Astrocyte of the spinal cord (primary cell): ENCODE results near the gene RNF40.

ENCODE experiments used
- DNase-seq: peaks from one replicate; pipeline ENCODE4 v3.0.0; 2011; ENCODE audit warnings: low read depth, low spot score
- H3K4me3 ChIP-seq: 2 replicates; pipeline ENCODE4 v1.5.1; 2011; ENCODE audit warnings: low read depth, mild to moderate bottlenecking, low read length, moderate library complexity
- in situ Hi-C: cut with HindIII; loops from 2 replicates; pipeline ENCODE4 v1.10.0; 2017; ENCODE audit warnings: low sequenced_read_pairs
- TF ChIP-seq, protein P1 (sequence below): IDR thresholded peaks from 2 replicates; pipeline ENCODE4 v1.5.1; 2012; ENCODE audit warnings: low read depth, mild to moderate bottlenecking, low read length, inconsistent platforms

Gene RNF40

GRCh38 chr16:30761427-30761927 lies 645 bp upstream of the RNF40 start:
- DNase-seq, result peak; percentile 22
- in situ Hi-C loops, result no loop called here
- peak overlapping the region; percentile 95 for H3K4me3 ChIP-seq
- TF ChIP-seq, protein P1, sequence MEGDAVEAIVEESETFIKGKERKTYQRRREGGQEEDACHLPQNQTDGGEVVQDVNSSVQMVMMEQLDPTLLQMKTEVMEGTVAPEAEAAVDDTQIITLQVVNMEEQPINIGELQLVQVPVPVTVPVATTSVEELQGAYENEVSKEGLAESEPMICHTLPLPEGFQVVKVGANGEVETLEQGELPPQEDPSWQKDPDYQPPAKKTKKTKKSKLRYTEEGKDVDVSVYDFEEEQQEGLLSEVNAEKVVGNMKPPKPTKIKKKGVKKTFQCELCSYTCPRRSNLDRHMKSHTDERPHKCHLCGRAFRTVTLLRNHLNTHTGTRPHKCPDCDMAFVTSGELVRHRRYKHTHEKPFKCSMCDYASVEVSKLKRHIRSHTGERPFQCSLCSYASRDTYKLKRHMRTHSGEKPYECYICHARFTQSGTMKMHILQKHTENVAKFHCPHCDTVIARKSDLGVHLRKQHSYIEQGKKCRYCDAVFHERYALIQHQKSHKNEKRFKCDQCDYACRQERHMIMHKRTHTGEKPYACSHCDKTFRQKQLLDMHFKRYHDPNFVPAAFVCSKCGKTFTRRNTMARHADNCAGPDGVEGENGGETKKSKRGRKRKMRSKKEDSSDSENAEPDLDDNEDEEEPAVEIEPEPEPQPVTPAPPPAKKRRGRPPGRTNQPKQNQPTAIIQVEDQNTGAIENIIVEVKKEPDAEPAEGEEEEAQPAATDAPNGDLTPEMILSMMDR, result no peak

- in situ Hi-C loops, result no loop called here
- TF ChIP-seq, protein P1, result no peak
- no peak for DNase-seq
- peak overlapping the region; percentile 95 for H3K4me3 ChIP-seq
These were observed 1.0 kb downstream of the RNF40 start for GRCh38 chr16:30762991-30763725.

DNA sequence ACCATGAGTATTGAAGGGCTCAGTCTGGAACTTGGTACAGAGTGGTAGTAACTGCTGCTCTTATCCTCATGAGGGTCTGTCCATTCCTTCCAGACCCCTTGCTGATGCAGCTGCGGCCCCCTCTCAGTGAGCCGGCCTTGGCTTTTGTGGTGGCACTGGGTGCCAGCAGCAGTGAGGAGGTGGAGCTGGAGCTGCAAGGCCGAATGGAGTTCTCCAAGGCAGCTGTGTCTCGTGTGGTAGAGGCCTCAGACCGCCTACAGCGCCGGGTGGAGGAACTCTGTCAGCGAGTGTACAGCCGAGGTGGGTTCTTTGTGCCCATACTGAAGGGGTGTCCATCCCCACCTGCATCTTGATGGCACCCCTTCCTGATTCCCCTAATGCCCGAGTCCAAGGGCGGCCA lies 2.0 kb downstream of the RNF40 start:
- TF ChIP-seq, protein P1, result no peak
- in situ Hi-C loops, result no loop called here
- no peak overlapping the region for H3K4me3 ChIP-seq
- DNase-seq, result no peak

DNA sequence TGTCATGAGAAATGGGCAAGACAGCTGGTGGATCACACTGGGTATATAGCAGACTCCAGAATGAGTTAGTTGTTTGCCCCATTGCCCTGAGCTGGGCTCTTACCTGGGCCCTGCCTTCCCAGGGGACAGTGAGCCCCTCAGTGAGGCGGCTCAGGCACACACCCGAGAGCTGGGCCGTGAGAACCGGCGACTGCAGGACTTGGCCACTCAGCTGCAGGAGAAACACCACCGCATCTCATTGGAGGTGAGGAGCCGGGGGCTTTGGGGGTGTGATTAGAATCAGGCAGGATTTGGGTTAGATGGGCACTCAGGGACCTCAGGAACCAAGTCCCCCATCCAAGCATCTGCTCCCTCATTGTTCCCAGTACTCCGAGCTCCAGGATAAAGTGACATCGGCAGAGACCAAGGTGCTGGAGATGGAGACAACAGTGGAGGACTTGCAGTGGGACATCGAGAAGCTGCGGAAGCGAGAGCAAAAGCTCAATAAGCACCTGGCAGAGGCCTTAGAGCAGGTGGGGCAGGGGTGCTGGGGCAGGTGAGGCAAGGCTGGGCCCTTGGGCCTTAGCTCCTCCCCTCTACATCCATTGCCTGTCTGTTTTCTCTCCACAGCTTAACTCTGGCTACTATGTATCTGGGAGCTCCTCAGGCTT lies 2.8 kb downstream of the RNF40 start:
- TF ChIP-seq, protein P1, result no peak
- DNase-seq, result no peak
- in situ Hi-C loops, result no loop called here
- H3K4me3 ChIP-seq, result no peak overlapping the region

- TF ChIP-seq, protein P1, result no peak
- no peak overlapping the region for H3K4me3 ChIP-seq
- in situ Hi-C loops, result no loop called here
- no peak for DNase-seq
These were observed 4.2 kb downstream of the RNF40 start for GRCh38 chr16:30766206-30766932.

DNA sequence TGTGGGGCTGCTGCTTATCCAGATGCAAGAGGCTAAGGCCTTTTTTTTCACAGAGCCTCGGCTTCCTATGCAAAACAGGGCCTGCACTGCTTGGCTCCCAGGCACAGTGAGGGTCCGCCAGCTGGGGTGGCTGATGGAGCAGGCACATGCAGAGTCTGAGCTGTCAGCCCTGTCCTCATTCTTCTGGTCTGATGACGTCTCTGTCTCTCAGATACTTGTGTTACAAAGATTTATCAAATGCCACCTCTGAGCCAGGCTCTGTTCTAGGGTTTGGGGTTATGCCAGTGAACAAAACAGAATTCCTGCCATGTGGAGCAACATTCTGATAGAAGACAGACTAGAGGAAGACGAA lies 4.8 kb downstream of the RNF40 start:
- no peak overlapping the region for H3K4me3 ChIP-seq
- in situ Hi-C loops, result no loop called here
- no peak for DNase-seq
- TF ChIP-seq, protein P1, result no peak
